NCI-H446 (cell line): ENCODE data around the gene FHDC1.

Source experiments
- DNase-seq, 2 experiments: peaks; one replicate each; lab custom pipeline; 2025; lab: John Stamatoyannopoulos, UW

Gene FHDC1

DNA sequence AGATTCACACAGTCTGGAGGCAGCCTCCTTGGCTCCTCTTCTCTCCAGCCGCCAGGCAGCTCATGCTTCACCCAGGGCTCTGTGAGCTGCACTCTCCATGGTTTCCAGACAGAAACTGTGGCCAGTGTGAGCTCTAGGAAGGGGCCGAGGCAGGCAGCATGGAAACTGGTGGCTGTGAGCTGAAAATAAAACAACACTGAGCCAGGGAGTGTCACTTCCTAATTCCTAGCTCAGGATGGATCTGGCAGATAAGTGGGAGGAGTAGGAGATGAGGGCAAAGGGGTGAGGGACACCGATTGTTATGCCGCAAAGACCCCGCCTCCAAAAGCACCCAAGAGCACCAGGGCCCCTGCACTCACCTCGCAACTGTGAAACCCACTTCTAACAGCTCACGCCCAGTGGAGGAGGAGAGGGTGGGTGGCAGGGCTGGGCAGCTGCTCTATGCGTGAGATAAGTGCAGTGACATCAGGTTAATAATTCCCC lies 69.8 kb downstream of the FHDC1 start:
- DNase-seq: no peak

GRCh38 chr4:153008578-153009199 lies 72.6 kb downstream of the FHDC1 start:
- no peak for DNase-seq

DNA sequence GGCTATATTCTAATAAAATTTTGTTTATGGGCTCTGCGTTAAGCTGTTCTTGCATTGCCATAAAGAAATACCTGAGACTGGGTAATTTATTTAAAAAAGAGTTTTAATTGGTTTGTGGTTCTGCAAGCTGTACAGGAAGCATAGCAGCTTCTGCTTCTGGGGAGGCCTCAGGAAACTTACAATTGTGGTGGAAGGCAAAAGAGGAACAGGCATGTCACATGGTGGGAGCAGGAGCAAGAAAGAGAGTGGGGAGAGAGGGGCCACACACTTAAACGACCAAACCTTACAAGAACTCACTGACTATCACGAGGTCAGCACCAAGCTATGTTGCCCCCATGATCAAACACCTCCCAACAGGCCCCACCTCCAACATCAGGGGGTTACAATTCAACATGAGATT lies 74.0 kb downstream of the FHDC1 start:
- no peak for DNase-seq

GRCh38 chr4:153013202-153013977 lies 77.3 kb downstream of the FHDC1 start:
- DNase-seq: peak in 1 of 2 experiments; percentile 16

DNA sequence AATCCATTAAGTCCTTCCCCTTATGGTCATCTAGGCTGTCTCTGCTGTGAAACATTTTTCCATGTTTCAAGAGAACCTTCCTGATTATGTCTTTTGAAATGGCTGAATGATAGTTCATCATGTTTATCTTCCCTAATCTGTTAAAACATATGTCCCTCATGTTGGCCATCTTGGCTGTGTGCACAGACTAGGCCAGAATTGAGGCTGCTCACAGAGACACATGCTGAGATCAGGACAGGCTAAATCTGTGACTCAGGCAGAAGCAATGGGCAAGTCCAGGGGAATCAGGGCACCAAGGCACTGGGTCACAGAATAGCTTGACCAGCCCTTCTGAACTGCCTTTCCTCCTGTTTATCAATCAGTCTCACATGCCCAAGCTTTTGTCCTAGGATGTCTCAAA lies 78.3 kb downstream of the FHDC1 start:
- no peak for DNase-seq

DNA sequence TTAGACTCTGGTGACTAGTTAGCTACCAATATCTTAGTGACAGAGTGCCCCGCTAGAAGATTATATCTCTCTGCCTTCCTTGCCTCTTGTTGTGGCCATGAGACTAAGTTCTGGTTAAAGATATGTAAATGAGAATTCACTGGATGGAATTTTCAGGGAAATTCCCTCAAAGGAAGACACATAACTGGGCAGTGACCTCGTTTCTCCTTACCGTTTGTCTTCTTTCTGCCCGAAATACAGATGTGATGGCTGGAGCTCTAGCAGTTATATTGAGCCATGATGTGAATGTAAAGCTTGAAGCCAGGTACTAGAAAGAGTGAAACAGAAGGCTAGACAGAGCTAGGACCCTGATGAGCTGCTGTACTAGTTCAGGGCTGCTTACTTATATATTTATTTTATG lies 80.5 kb downstream of the FHDC1 start:
- DNase-seq: no peak

GRCh38 chr4:153018031-153018430 lies 81.9 kb downstream of the FHDC1 start:
- DNase-seq: no peak

- no peak for DNase-seq
Measured at GRCh38 chr4:153018684-153019083, 82.6 kb downstream of the FHDC1 start.

DNA sequence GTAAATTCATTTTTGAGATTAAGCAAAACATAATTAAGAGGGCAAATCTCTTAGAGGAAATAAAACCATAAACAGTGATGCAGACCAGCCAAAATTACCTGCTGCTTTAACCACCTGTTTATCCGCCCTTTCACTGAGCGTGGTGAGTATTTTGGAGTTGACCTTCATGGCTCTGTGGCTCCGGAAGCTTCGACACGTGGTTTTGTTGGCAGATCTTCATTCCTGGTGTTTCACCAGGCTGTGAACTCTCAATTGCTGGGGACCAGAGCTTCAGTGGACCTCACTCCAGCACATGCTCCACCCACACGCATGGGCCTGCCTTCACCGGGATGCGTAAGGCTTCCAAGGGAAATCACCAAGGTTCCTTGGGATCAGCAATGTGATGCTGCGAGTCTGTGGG lies 83.8 kb downstream of the FHDC1 start:
- DNase-seq: no peak

GRCh38 chr4:153020457-153020856 lies 84.3 kb downstream of the FHDC1 start:
- DNase-seq: no peak

GRCh38 chr4:153021276-153021675 lies 85.2 kb downstream of the FHDC1 start:
- no peak for DNase-seq

DNA sequence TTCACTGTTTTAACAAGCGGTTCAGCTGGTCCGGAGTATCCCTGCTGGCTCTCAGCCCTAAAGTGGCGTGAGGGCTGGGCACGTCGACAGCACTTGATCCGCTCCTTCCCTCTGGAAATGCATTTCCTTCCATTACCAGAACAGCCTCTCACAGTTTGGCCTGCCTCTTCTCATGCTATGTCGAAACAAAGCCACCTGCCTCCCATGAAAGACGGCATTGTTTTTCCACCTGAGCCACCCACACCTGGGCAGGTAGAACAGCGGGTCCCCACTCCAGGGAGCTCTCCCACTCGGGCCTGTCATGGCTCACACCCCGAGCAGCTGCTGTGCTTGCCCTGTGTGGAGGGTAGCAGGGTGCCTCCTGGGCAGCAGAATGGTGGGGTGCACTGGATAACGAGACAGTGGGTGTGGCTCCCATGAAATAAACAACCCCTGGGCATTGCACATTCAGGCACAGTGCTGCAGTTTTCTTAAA lies 86.2 kb downstream of the FHDC1 start:
- no peak for DNase-seq

GRCh38 chr4:153023139-153023538 lies 87.0 kb downstream of the FHDC1 start:
- DNase-seq: no peak

- no peak for DNase-seq
Measured at GRCh38 chr4:153023692-153024394, 87.7 kb downstream of the FHDC1 start.

DNA sequence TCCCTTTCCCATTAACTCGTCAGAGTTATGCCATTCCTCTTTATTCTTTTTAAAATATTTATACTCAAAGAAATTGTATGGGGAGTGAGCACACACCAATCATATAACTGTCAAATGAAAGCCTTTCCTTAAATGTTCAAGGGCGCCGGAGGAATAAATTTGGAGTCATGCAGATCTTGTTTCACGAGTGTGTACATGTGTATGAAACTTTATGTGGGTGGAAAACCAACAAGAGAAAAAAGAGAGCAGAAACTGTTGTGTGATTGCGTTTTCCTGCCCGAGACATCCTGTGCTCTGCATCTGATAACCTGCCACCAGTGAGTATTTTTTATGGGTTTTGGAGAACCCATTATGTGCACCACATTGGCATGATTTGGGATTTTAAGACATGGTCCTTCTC lies 88.3 kb downstream of the FHDC1 start:
- no peak for DNase-seq

GRCh38 chr4:153025406-153025805 lies 89.3 kb downstream of the FHDC1 start:
- DNase-seq: no peak

GRCh38 chr4:153026591-153027346 lies 90.6 kb downstream of the FHDC1 start:
- DNase-seq: no peak

GRCh38 chr4:153027866-153028265 lies 91.7 kb downstream of the FHDC1 start:
- no peak for DNase-seq

- no peak for DNase-seq
Measured at GRCh38 chr4:153028535-153028934, 92.4 kb downstream of the FHDC1 start.
